H9 (cell line): ENCODE results near the gene SMARCA2. TPM values are rescaled to one million over a fixed set of nuclear protein-coding genes. Genes with fewer than 3 reads are reported as not detected.

Experiments
- DNase-seq: peaks from one replicate; pipeline ENCODE4 v3.0.0-alpha.2; 2017
- H2AFZ ChIP-seq: one replicate; pipeline ENCODE4 v1.6.1; 2013; ENCODE audit warnings: mild to moderate bottlenecking, low read length, control low read depth, moderate library complexity
- H2AK5ac ChIP-seq: 2 replicates; pipeline ENCODE4 v1.6.1; 2013; ENCODE audit warnings: low read length, control low read depth, mixed read lengths; ENCODE audit not compliant: insufficient read length
- H2BK120ac ChIP-seq: one replicate; pipeline ENCODE4 v1.6.1; 2013; ENCODE audit warnings: low read depth, mild to moderate bottlenecking, low read length, control low read depth, inconsistent platforms; ENCODE audit not compliant: poor library complexity, severe bottlenecking
- H2BK12ac ChIP-seq: 2 replicates; pipeline ENCODE4 v1.6.1; 2013; ENCODE audit warnings: low read length, control low read depth, mixed read lengths, low read depth; ENCODE audit not compliant: insufficient read length
- H2BK15ac ChIP-seq: 2 replicates; pipeline ENCODE4 v1.6.1; 2013; ENCODE audit warnings: low read depth, low read length, control low read depth
- H2BK20ac ChIP-seq: one replicate; pipeline ENCODE4 v1.6.1; 2013; ENCODE audit warnings: low read depth, mild to moderate bottlenecking, low read length, control low read depth, inconsistent platforms; ENCODE audit not compliant: poor library complexity, severe bottlenecking
- H2BK5ac ChIP-seq: 2 replicates; pipeline ENCODE4 v1.6.1; 2013; ENCODE audit warnings: low read length, control low read depth, mixed read lengths; ENCODE audit not compliant: insufficient read length
- H3K14ac ChIP-seq: 2 replicates; pipeline ENCODE4 v1.6.1; 2013; ENCODE audit warnings: low read length, control low read depth; ENCODE audit not compliant: insufficient read depth
- H3K18ac ChIP-seq: 2 replicates; pipeline ENCODE4 v1.6.1; 2013; ENCODE audit warnings: low read depth, mild to moderate bottlenecking, mixed read lengths, low read length, control low read depth; ENCODE audit not compliant: insufficient read length
- H3K23ac ChIP-seq: 2 replicates; pipeline ENCODE4 v1.6.1; 2013; ENCODE audit warnings: low read length, control low read depth, mixed read lengths, low read depth; ENCODE audit not compliant: insufficient read length
- H3K23me2 ChIP-seq: 2 replicates; pipeline ENCODE4 v1.6.1; 2013; ENCODE audit warnings: low read depth, mild to moderate bottlenecking, mixed read lengths, low read length, control low read depth; ENCODE audit not compliant: insufficient read length, poor library complexity, severe bottlenecking
- H3K27ac ChIP-seq: 2 replicates; pipeline ENCODE4 v1.5.1; 2013; ENCODE audit warnings: low read length, control low read depth, mixed read lengths, low read depth; ENCODE audit not compliant: insufficient read length
- H3K27me3 ChIP-seq: 2 replicates; pipeline ENCODE4 v1.6.1; 2013; ENCODE audit warnings: low read length, control low read depth, inconsistent platforms; ENCODE audit not compliant: insufficient read depth
- H3K4ac ChIP-seq: 2 replicates; pipeline ENCODE4 v1.6.1; 2013; ENCODE audit warnings: low read depth, mild to moderate bottlenecking, control low read depth, inconsistent platforms, low read length, moderate library complexity
- H3K4me1 ChIP-seq: 2 replicates; pipeline ENCODE4 v1.6.1; 2013; ENCODE audit warnings: low read length, control low read depth, inconsistent platforms; ENCODE audit not compliant: insufficient read depth
- H3K4me2 ChIP-seq: 2 replicates; pipeline ENCODE4 v1.6.1; 2013; ENCODE audit warnings: low read length, control low read depth, mixed read lengths; ENCODE audit not compliant: insufficient read length, insufficient read depth
- H3K56ac ChIP-seq: 2 replicates; pipeline ENCODE4 v1.6.1; 2013; ENCODE audit warnings: low read depth, mild to moderate bottlenecking, mixed read lengths, low read length, control low read depth; ENCODE audit not compliant: insufficient read length
- H3K79me1 ChIP-seq: 2 replicates; pipeline ENCODE4 v1.6.1; 2013; ENCODE audit warnings: low read depth, mild to moderate bottlenecking, moderate library complexity, low read length, control low read depth, inconsistent platforms; ENCODE audit not compliant: insufficient read depth, poor library complexity, severe bottlenecking
- H3K79me2 ChIP-seq: 2 replicates; pipeline ENCODE4 v1.6.1; 2013; ENCODE audit warnings: low read length, control low read depth, inconsistent platforms; ENCODE audit not compliant: insufficient read depth
- H3K9ac ChIP-seq: 2 replicates; pipeline ENCODE4 v1.6.1; 2013; ENCODE audit warnings: low read length, control low read depth, mixed read lengths; ENCODE audit not compliant: insufficient read length; ENCODE audit errors: extremely low read depth
- H3K9me3 ChIP-seq: one replicate; pipeline ENCODE4 v1.6.1; 2013; ENCODE audit warnings: low read depth, low read length, inconsistent platforms; ENCODE audit not compliant: control insufficient read depth
- H3T11ph ChIP-seq: one replicate; pipeline ENCODE4 v1.6.1; 2013; ENCODE audit warnings: mild to moderate bottlenecking, low read length, control low read depth, inconsistent platforms
- H4K20me1 ChIP-seq: one replicate; pipeline ENCODE4 v1.6.1; 2013; ENCODE audit not compliant: control insufficient read depth, insufficient read length, insufficient read depth
- H4K5ac ChIP-seq: 2 replicates; pipeline ENCODE4 v1.6.1; 2013; ENCODE audit warnings: low read depth, mild to moderate bottlenecking, mixed read lengths, low read length, control low read depth; ENCODE audit not compliant: insufficient read length
- H4K8ac ChIP-seq: replicated peaks from 2 replicates; pipeline ENCODE4 v1.6.1; 2013; ENCODE audit warnings: low read length, control low read depth, mixed read lengths, low read depth; ENCODE audit not compliant: insufficient read length
- H4K91ac ChIP-seq: 2 replicates; pipeline ENCODE4 v1.6.1; 2013; ENCODE audit warnings: low read depth, mild to moderate bottlenecking, moderate library complexity, mixed read lengths, low read length, control low read depth; ENCODE audit not compliant: insufficient read length
- H3K27ac Mint-ChIP-seq, 3 experiments: 2 replicates in 2 of 3; 3 replicates in 1 of 3; pipeline ENCODE4 v1.8.0; 2020 to 2021; ENCODE audit warnings: mixed read lengths in 3 of 3, mild to moderate bottlenecking in 1 of 3, moderate library complexity in 1 of 3
- H3K27me3 Mint-ChIP-seq: 2 replicates; pipeline ENCODE4 v1.8.0; 2021; ENCODE audit warnings: low read depth, mild to moderate bottlenecking, moderate library complexity, mixed read lengths
- H3K36me3 Mint-ChIP-seq, 3 experiments: 2 replicates in 2 of 3; 3 replicates in 1 of 3; pipeline ENCODE4 v1.8.0; 2020 to 2021; ENCODE audit warnings: low read depth in 3 of 3, mixed read lengths in 3 of 3; ENCODE audit not compliant: insufficient read depth in 1 of 3
- H3K4me1 Mint-ChIP-seq, 2 experiments: 2 replicates each; pipeline ENCODE4 v1.8.0; 2020; ENCODE audit warnings: mixed read lengths in 2 of 2
- H3K4me3 Mint-ChIP-seq, 2 experiments: 2 replicates in 1 of 2; 3 replicates in 1 of 2; pipeline ENCODE4 v1.8.0; 2020 to 2021; ENCODE audit warnings: mild to moderate bottlenecking in 2 of 2, mixed read lengths in 2 of 2, moderate library complexity in 1 of 2
- H3K9me3 Mint-ChIP-seq, 2 experiments: 2 replicates in 1 of 2; 3 replicates in 1 of 2; pipeline ENCODE4 v1.8.0; 2020; ENCODE audit warnings: mild to moderate bottlenecking in 2 of 2, mixed read lengths in 2 of 2, moderate library complexity in 1 of 2
- CTCF ChIP-seq: fragments of 200-600 bp; sonication (generic); conservative IDR thresholded peaks from 3 replicates; pipeline ENCODE4 v1.8.0; 2021; ENCODE audit warnings: antibody characterized with exemption, mild to moderate bottlenecking
- WGBS: extraction: QIAGEN DNeasy Blood & Tissue Kit; methylation state at CpG from one replicate; pipeline ENCODE4 v1.1.7; 2013; ENCODE audit warnings: missing lambda C conversion rate, low lambda C conversion rate, mixed read lengths; ENCODE audit not compliant: insufficient read length; ENCODE audit errors: extremely low coverage; 5-methylcytosine and 5-hydroxymethylcytosine counted together
- total RNA-seq: library from RNA; stranded (reverse); gene quantifications from 2 replicates; pipeline ENCODE4 v1.2.1, GENCODE V29; 2021

The SMARCA2 gene
- total RNA-seq, 1 experiment from 2014 or later: 15.3 TPM

DNA sequence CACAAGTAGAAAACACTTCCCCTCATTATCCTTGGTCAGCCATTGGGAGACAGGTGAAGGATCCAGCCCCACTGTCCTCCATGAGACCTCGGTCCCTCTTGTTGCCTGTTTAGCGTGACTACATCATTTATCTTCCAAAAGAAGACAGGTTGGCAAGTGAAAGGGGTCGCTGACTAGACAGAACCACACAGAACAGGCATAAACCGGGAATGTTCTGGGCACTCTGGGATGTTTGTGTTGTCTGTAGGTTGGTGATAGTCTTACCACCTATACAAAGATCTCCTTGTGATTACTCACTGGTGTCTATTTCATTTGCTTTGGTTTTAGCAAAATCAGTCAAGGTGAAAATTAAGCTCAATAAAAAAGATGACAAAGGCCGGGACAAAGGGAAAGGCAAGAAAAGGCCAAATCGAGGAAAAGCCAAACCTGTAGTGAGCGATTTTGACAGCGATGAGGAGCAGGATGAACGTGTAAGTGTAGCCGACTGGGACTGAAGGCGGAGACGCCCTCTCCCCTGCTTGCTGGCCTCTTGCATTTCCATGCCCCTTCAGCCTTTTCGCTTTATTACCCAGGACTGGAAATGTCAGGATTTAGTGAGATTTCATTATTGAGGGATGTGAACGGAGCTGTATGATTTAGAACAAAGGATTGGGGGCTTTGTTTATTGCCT, 175.9 kb downstream of the SMARCA2 start:
- Histone ChIP-seq H3K9ac (no peak overlapping the region), H3K4me2 (no peak overlapping the region), H3K23me2 (no peaks in the 10 kb centered on the region), H3K23ac (no peak overlapping the region), H3K18ac (no peak overlapping the region), H3K27me3 (no peaks in the 10 kb centered on the region), H3K4ac (no peak overlapping the region), H3K4me1 (no peaks in the 10 kb centered on the region), H2BK5ac (no peak overlapping the region), H3K14ac (no peak overlapping the region), H4K8ac (no peak overlapping the region), H3K56ac (no peak overlapping the region), H2BK120ac (no peak overlapping the region), H4K20me1 (no peaks in the 10 kb centered on the region), H3K27ac (no peak overlapping the region), H3K79me1 (no peaks in the 10 kb centered on the region), H2BK12ac (no peak overlapping the region), H2BK15ac (no peak overlapping the region), H4K5ac (no peak overlapping the region), H3T11ph (no peak overlapping the region), H2AK5ac (no peak overlapping the region), H3K79me2 (no peaks in the 10 kb centered on the region), H3K9me3 (no peaks in the 10 kb centered on the region), H4K91ac (no peak overlapping the region), H2AFZ (no peak overlapping the region), H2BK20ac (no peak overlapping the region)
- Mint-ChIP-seq H3K9me3 (no peaks in the 10 kb centered on the region; a peak in 2 of 5 replicates), H3K4me3 (no peak overlapping the region), H3K4me1 (peaks cover 27 to 32% of the 10 kb centered on the region in 2 experiments), H3K27ac (peak overlapping the region in 1 of 3 experiments; percentile 9; a peak in 1 of 7 replicates), H3K27me3 (no peaks in the 10 kb centered on the region), H3K36me3 (peaks cover 3 to 9% (median 4%) of the 10 kb centered on the region in 3 experiments; a peak in 3 of 7 replicates)
- DNase-seq: no peak
- no CpG with 5 or more reads among the region's 14 CpGs for WGBS
- TF ChIP-seq CTCF: no peak
